HTR-8/SVneo (cell line): ENCODE data around the gene S100A7A.
A peak's percentile ranks its signal among the peaks of the same experiment; 100 is the strongest.
"Not testable (repeated sequence)": the region's sequence is repeated elsewhere in the genome, so short reads cannot be mapped to it uniquely, and the experiment has no call there.

Source experiments
- DNase-seq: peaks from one replicate; pipeline ENCODE4 v3.0.0; 2011; ENCODE audit warnings: low spot score, mixed read lengths; ENCODE audit not compliant: insufficient read length
- FAIRE-seq: peaks from 2 replicates; lab custom pipeline; 2011; peaks lifted over from hg19 to GRCh38; lab: Jason Lieb, UNC

S100A7A gene

DNA sequence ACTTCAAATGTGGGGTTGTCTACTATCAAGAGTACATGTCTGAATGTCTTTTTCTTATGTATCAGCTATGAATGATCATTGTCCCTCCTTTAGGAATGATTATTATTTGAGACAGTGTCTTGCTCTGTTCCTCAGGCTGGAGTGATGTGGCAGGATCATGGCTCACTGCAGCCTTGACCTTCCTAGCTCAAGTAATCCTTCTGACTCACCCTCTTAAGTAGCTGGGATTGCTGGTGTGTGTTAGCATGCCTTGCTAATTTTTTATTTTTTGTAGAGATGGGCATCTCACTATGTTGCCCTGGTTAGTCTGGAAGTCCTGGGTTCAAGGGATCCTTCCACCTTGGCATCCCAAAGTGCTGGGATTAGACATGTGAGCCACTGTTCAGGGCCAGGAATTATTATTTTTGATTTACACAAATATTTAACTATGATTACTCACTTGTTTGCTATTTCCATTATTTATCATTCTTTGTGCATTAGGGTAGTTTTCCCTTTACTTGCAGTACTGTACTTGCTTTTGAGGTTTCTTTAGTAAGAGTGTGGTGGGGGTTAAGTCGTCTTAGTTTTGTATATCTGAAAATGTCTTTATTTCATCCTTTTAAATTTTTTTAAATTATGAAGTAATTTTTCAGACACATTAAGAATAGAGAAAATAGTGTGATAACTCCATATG is 31.3 kb downstream of the S100A7A start:
- DNase-seq: no peak
- FAIRE-seq: no peak

DNA sequence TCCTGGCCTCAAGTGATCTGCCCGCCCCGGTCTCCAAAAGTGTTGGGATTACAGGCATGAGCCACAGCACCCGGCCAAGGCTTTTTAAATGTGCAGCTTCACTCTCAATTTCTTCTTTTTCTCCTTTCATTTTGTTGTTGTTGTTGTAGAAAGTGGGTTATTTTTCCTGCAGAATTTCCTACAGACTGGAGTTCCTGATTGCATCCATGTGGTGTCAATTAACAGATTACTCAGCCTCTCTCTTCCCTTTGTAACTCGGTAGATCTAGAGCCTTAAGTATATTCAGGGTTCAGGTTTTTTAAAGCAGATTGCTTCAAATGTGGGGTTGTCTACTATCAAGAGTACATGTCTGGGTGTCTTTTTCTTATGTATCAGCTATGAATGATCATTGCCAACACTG is 32.5 kb downstream of the S100A7A start:
- not testable (repeated sequence) for FAIRE-seq, DNase-seq

DNA sequence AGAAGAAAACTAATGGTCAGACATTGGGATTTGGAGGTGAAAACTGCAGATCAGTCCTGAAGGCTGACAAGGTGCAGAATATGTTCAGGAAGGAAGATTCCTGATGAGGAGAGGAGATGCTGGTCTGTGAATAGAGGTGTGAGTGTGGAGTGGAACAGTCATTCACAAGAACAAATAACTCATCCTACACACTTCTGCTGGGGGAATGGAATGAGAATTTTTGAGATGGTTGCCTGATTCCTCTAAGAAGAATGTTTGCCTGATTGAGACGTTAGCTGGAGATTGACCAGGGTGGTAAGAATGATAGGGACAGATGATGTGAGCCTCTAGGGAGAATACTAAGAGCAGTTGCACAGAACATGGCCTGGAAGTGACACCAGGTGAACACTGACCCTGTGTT is 40.1 kb downstream of the S100A7A start:
- FAIRE-seq (no peak), DNase-seq (no peak)

DNA sequence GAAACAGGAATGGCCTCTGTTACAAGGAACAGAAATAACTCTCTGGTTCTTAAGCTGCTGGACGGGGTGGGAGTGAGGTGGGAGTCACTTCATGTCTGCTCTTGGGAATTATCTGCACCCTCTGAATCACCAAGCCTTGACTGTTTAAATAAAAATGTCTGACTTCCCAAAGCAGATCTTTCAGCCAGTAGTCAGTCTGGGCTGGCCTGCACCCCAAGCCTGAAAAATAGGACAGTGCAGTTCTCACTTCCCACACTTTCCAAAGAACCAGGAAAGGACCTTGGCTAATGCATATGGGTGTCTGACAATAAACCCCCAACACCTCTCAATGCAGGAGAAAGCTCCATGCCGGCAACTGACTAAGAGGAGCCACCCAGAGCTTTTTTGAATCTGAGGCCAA is 43.3 kb downstream of the S100A7A start:
- FAIRE-seq (no peak), DNase-seq (no peak)

DNA sequence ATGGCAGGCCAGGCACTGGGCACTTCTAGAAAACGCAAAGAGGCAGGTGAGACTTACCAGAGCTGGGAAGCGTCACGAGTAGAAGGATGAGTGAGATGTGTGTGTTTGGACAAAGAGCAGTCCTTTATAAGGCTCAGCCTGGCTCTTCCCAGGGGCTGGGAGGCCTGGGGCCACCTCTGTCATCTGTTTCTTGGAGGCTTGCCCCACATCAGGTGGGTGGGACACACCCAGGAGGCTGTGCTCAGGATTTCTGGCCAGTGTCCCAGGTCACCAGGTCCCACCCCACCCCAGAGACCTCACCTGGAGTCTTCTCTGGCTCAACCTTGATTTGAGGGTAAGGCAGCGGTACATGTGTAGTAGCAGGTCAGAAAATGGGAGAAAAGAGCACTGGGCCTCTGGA is 44.2 kb downstream of the S100A7A start, which contains the start of gene S100A7:
Gene S100A7 (minus strand): TSS at position 101 of the 400 bp plus-strand sequence. CDS start 1,638 bp downstream, outside the sequence.
- FAIRE-seq (no peak), DNase-seq (no peak)

DNA sequence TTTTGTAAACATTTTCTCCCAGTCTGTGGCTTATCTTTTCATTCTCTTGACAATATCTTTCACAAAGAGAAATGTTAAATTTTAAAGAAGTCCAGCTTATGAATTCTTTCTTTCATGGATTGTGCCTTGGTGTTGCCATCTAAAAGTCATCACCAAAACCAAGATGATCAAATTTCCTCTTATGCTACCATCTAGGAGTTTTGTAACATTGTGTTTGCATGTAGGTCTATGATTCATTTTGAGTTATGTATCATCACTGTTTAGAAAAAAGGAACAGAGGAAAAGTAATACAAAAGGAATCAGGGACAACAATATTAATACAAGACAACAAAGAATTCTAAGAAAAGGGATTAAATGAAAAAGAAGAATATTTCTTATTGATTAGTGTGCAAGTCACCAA is 46.4 kb downstream of the S100A7A start:
- not testable (repeated sequence) for DNase-seq, FAIRE-seq

DNA sequence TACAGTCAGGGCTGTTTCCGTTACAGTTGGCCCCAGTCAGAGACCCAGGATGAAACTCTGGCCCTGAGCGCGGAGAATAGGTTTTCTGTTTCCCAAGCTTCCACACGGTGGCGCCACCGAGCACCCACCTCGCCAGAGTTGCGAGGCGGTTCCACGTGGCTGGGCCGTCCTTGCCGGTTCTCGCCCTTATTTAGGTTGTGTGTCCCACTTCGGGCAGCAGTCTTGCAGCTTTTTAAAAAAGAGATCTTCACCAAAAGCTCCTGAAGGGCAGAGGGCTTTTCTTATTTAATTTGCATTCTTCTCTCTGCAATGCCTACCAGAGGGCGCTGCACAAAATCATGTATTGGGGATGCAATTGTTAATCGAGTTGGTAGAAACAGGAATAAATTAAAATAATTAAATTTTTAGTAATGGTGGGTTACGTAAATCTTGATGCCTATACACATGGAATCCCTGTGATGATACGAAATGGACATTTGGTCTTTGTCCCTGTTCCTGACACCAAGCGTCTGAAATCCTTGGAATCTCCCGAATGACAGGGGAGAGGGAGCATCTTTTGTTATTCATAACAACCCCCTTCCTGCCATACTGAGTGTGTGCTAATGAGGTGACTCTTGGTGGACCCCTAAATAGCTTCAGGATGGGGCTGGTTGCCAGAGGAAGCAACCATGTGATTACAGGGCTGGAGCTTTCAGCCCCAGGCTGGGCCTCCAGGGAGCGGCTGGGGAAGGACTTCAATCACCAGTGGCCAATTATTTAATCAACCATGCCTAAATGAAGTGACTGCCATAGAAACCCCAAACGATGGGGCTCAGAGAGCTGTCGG is 49.7 kb downstream of the S100A7A start:
- DNase-seq (peak; percentile 40), FAIRE-seq (no peak)

DNA sequence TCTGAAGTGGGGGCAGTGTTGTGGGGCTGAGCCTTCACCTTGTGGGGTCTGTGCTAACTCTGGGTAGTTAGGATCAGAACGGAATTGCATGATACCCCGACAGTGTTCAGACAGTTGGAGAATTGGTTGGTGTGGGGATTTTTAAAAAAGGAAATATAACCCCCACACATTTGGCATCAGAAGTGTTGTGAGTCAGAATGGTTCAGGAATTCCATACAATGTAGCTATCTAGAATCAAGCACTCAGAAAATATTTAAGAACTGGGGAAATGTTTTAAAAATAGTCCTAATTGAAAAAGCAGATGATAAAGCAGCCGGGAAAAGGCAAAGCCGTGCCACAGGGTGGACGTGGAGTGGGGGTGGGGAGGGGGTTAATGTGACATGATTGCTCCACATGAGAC is 50.6 kb downstream of the S100A7A start:
- FAIRE-seq: no peak

DNA sequence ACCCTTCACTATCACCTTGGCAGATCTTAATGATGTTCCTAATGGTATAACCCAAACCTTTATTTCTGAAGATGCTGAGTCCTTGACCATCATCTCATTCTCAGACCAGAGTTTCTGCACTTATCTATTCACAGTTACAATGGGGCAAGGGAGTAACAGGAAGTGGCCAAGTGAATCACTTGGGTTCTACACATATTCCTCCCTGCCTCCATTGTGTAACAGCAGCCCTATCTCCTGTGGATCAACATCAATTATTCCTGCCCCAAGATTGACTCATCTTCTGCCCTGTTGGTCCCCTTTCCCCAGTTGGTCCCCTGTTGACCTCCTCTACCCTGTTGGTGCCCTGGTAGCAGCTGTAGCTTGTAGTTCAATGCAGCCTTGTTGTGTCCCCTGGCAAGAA is 54.4 kb downstream of the S100A7A start:
- DNase-seq (no peak), FAIRE-seq (no peak)

More for the DNA sequence above, 50.6 kb downstream of the S100A7A start:
- DNase-seq: no peak
